ENCODE measurements around the gene CSNK1G3.

Gene CSNK1G3

DNA sequence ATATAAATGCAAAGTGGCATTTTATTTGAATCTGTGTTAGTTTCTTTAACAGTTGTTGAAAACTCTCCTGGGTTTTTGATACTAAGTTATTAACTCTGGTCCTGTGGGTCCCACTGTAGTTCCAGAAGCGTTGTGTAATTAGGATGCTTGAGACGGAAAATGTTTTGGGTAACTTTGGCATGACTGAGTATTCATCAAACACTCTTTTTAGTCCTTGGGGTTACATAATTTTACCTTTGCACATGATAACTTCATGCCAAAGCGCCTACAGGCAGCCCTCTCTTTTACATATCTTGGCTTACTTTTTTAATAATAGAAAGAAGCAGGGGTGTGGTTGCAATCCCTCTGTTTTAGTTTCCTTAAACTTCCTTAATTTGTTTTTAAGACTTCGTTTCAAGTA lies 12.2 kb downstream of the CSNK1G3 start:
- DNase-seq (ENCODE audit: low read depth): no peak
- TF ChIP-seq, protein P1, sequence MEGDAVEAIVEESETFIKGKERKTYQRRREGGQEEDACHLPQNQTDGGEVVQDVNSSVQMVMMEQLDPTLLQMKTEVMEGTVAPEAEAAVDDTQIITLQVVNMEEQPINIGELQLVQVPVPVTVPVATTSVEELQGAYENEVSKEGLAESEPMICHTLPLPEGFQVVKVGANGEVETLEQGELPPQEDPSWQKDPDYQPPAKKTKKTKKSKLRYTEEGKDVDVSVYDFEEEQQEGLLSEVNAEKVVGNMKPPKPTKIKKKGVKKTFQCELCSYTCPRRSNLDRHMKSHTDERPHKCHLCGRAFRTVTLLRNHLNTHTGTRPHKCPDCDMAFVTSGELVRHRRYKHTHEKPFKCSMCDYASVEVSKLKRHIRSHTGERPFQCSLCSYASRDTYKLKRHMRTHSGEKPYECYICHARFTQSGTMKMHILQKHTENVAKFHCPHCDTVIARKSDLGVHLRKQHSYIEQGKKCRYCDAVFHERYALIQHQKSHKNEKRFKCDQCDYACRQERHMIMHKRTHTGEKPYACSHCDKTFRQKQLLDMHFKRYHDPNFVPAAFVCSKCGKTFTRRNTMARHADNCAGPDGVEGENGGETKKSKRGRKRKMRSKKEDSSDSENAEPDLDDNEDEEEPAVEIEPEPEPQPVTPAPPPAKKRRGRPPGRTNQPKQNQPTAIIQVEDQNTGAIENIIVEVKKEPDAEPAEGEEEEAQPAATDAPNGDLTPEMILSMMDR (conservative IDR thresholded peaks at IDR 0.05; ENCODE audit: control insufficient read depth, insufficient read depth, low read depth, low read length): no peak
- no peak overlapping the region for H3K4me3 ChIP-seq (ENCODE audit: control insufficient read depth, low read depth, low read length)

- DNase-seq (ENCODE audit: low read depth): no peak
Observed at GRCh38 chr5:123527190-123527589, 15.2 kb downstream of the CSNK1G3 start.

GRCh38 chr5:123528065-123528464 lies 16.1 kb downstream of the CSNK1G3 start:
- DNase-seq (ENCODE audit: low read depth): no peak
- TF ChIP-seq, protein P1 (conservative IDR thresholded peaks at IDR 0.05; ENCODE audit: control insufficient read depth, insufficient read depth, low read depth, low read length): no peak
- no peak overlapping the region for H3K4me3 ChIP-seq (ENCODE audit: control insufficient read depth, low read depth, low read length)

More at GRCh38 chr5:123527190-123527589, 15.2 kb downstream of the CSNK1G3 start:
- TF ChIP-seq, protein P1 (conservative IDR thresholded peaks at IDR 0.05; ENCODE audit: control insufficient read depth, insufficient read depth, low read depth, low read length): no peak
- H3K4me3 ChIP-seq (ENCODE audit: control insufficient read depth, low read depth, low read length): no peak overlapping the region

- TF ChIP-seq, protein P1 (conservative IDR thresholded peaks at IDR 0.05; ENCODE audit: control insufficient read depth, insufficient read depth, low read depth, low read length): no peak
- no peak for DNase-seq (ENCODE audit: low read depth)
Observed at GRCh38 chr5:123528878-123529277, 16.9 kb downstream of the CSNK1G3 start.

DNA sequence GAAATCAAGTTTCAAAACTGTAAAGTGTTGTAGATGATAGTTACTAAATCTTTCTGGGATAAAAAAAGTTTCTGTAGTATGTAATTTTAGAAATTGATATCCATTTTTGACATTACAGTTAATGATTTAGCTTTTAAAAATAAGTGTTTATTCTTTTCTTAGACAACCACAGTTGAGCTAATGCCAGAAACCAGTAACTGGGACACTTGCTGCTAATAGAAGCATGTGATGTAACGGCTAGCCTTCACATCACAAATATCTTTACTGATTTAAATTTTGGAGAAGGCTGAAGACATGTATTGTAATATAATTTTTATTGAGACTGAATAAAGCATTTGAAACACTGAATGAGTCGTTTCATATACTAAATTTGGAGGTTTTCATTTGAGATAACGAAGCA lies 18.8 kb downstream of the CSNK1G3 start:
- TF ChIP-seq, protein P1 (conservative IDR thresholded peaks at IDR 0.05; ENCODE audit: control insufficient read depth, insufficient read depth, low read depth, low read length): no peak
- H3K4me3 ChIP-seq (ENCODE audit: control insufficient read depth, low read depth, low read length): no peak overlapping the region
- no peak for DNase-seq (ENCODE audit: low read depth)

More at GRCh38 chr5:123528878-123529277, 16.9 kb downstream of the CSNK1G3 start:
- no peak overlapping the region for H3K4me3 ChIP-seq (ENCODE audit: control insufficient read depth, low read depth, low read length)

GRCh38 chr5:123535648-123536047 lies 23.7 kb downstream of the CSNK1G3 start:
- no peak overlapping the region for H3K4me3 ChIP-seq (ENCODE audit: control insufficient read depth, low read depth, low read length)
- no peak for DNase-seq (ENCODE audit: low read depth)
- TF ChIP-seq, protein P1 (conservative IDR thresholded peaks at IDR 0.05; ENCODE audit: control insufficient read depth, insufficient read depth, low read depth, low read length): no peak

DNA sequence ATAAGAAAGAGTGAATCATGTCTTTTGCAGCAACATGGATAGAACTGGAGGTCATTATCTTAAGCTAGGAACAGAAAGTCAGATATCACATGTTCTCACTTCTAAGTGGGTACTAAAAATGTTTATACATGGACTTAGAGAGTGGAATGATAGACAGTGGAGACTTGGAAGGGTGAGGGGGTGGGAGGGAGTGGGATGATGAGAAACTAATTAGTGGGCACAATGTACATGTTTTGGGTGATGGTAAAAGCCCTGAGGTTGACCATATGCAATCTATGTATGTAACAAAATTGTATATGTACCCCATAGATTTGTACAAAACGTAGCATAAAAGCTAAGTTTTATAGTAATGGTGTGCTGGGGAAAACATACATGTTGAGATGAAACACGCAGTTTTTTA lies 25.3 kb downstream of the CSNK1G3 start:
- no peak for DNase-seq (ENCODE audit: low read depth)
- TF ChIP-seq, protein P1 (conservative IDR thresholded peaks at IDR 0.05; ENCODE audit: control insufficient read depth, insufficient read depth, low read depth, low read length): no peak
- H3K4me3 ChIP-seq (ENCODE audit: control insufficient read depth, low read depth, low read length): no peak overlapping the region

Measured in fibroblast of mammary gland (primary cell).